Measurements from ENCODE around the gene LRP8. TPM values are rescaled to one million over a fixed set of nuclear protein-coding genes. Genes with fewer than 3 reads are reported as not detected.

LRP8 gene
- total and polyA plus RNA-seq, 2 of the 4 experiments (the other 2 are of a cell fraction), result 12.0 to 12.1 TPM

DNA sequence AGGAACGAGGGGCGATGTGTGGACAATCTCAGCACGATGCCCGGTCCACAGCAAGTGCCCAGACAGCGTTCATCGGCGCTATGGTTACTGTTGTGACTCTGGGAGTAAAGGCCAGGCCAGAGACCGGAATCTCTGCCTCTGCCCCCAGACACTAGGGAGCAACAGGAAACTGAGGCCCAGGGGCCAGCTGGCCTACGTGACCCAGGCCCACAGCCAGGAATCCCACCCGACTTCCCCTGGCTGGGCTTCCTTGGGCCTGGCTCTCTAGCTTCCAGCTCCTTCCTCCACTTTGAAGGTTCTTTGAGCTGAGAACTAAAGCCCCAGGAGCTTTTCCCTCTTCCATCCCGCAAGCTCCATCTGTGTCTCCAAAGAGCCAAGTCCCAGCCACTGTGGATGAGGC lies 4.6 kb downstream of the LRP8 start:
- peaks cover 4% of the 10 kb centered on the region for H3K4me1 ChIP-seq (ENCODE audit: control insufficient read depth, insufficient read depth, low read length)
- no peak for TF ChIP-seq FOS (IDR thresholded peaks at IDR 0.05; ENCODE audit: low read depth, low read length)
- no peak overlapping the region for H2BK20ac ChIP-seq (ENCODE audit: low read depth, low read length)
- dilution Hi-C loops (cut with HindIII; ENCODE audit: low sequenced_read_pairs, unreplicated experiment), result no loop called here
- no peak overlapping the region for H3K56ac ChIP-seq (ENCODE audit: extremely low read depth, insufficient read depth, low read length)
- H2AFZ ChIP-seq (replicated peaks; ENCODE audit: low read length, poor library complexity), result no peak overlapping the region
- H3K27me3 ChIP-seq (ENCODE audit: control insufficient read depth, insufficient read depth, low read length), result no peaks in the 10 kb centered on the region
- H4K8ac ChIP-seq (ENCODE audit: low read depth in 2 of 2, low read length in 2 of 2), result no peak overlapping the region
- H3K4me3 ChIP-seq (ENCODE audit: insufficient read depth, low read depth, low read length), result no peak overlapping the region
- H3K27ac ChIP-seq (ENCODE audit: insufficient read depth, low read length), result no peak overlapping the region
- ChIA-PET CTCF (interaction anchor here (0.9 kb wide), 1 partner anchor 197 kb away, joined by 3 read pairs; no protein-coding TSS in a partner anchor), POLR2A (ENCODE audit: unreplicated experiment) (no interaction called here)
- H3K79me1 ChIP-seq (ENCODE audit: low read depth in 1 of 2, low read length in 2 of 2), result peaks cover 6 to 18% of the 10 kb centered on the region in 2 experiments; a peak in 3 of 4 replicates
- H4K20me1 ChIP-seq (ENCODE audit: insufficient read depth, low read length), result no peaks in the 10 kb centered on the region
- H4K91ac ChIP-seq (ENCODE audit: insufficient read depth, low read depth, low read length), result no peak overlapping the region
- H2AK9ac ChIP-seq (replicated peaks; ENCODE audit: low read depth, low read length, poor library complexity), result no peak overlapping the region
- WGBS, 2 experiments (ENCODE audit: extremely low coverage in 2 of 2, insufficient read length in 1 of 2), result 90% methylated on average over 2 of the region's 11 CpGs; no CpG with 5 or more reads in 1 of the 2 experiments
- peaks cover 4% of the 10 kb centered on the region; the same call in 1 of the 2 replicates for H3K9me1 ChIP-seq (ENCODE audit: insufficient read depth, low read length)
- H3K23ac ChIP-seq (ENCODE audit: low read depth, low read length), result no peak overlapping the region
- no peak overlapping the region for H2BK5ac ChIP-seq (ENCODE audit: low read depth, low read length, poor library complexity, severe bottlenecking)
- ATAC-seq (ENCODE audit: low read depth) (no peak), DNase-seq (no peak)
- H2BK120ac ChIP-seq (ENCODE audit: low read depth, low read length), result no peak overlapping the region
- intact Hi-C loops (cut with micrococcal nuclease), result no loop called here
- H3K4me2 ChIP-seq (ENCODE audit: low read depth, low read length), result no peak overlapping the region
- in situ Hi-C loops (cut with MboI; ENCODE audit: low sequenced_read_pairs), result no loop called here
- H4K5ac ChIP-seq (ENCODE audit: low read depth, low read length), result no peak overlapping the region
- H2AK5ac ChIP-seq (ENCODE audit: low read depth, low read length), result no peak overlapping the region
- no peak overlapping the region for H3K4ac ChIP-seq (ENCODE audit: low read depth, low read length)
- no peak overlapping the region for H3K9ac ChIP-seq (ENCODE audit: low read depth, low read length)
- no peak overlapping the region for H3K14ac ChIP-seq (replicated peaks; ENCODE audit: low read depth, low read length)
- H2BK15ac ChIP-seq (ENCODE audit: low read depth, low read length), result no peak overlapping the region
- H3K9me3 ChIP-seq (ENCODE audit: control insufficient read depth, insufficient read depth, low read length), result no peaks in the 10 kb centered on the region
- no peaks in the 10 kb centered on the region; the same call in 1 of the 2 replicates for H3K36me3 ChIP-seq (ENCODE audit: control insufficient read depth, insufficient read depth, low read length)
- no peak overlapping the region for H3K18ac ChIP-seq (ENCODE audit: low read depth, low read length)
- no TSS peak for BruUV-seq (replicated peaks)

Data from IMR-90 (cell line).